ENCODE measurements around the gene RBM25.
A peak's percentile ranks its signal among the peaks of the same experiment; 100 is the strongest.

RBM25 gene

GRCh38 chr14:73172500-73172899 is 114.2 kb downstream of the RBM25 start:
- DNase-seq = no peak

- DNase-seq = peak; percentile 7 to 62 (median 11)
Observed at GRCh38 chr14:73173092-73173735, 114.9 kb downstream of the RBM25 start.
